ENCODE data around the gene OR2T10. TPM values are rescaled to one million over a fixed set of nuclear protein-coding genes. Genes with fewer than 3 reads are reported as not detected.
"Not testable (repeated sequence)": the region's sequence is repeated elsewhere in the genome, so short reads cannot be mapped to it uniquely, and the experiment has no call there.

OR2T10 gene, protein sequence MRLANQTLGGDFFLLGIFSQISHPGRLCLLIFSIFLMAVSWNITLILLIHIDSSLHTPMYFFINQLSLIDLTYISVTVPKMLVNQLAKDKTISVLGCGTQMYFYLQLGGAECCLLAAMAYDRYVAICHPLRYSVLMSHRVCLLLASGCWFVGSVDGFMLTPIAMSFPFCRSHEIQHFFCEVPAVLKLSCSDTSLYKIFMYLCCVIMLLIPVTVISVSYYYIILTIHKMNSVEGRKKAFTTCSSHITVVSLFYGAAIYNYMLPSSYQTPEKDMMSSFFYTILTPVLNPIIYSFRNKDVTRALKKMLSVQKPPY
- polyA plus RNA-seq (ENCODE audit: insufficient read length in 4 of 4): under 1 TPM; 0.08 to 0.28 (median 0.11) TPM

DNA sequence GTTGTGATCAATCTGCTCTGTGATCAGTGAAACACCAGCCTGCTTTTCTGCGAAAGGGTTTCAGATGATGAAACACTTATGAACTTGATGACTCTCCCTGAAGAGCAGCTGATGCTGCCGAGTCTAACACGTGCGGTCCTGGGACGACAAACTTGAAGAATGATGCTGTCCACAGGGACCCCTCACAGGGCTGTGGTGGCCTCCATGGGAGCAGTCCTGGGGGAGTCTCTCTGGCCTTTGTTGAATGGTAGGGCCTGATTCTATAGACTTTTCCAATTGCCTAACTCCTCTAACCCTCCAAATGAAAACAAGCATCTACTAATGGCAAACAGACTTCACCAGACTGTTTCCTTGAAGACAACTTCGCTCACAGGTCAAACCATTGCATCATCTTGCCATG is at the start of gene OR2T10:
TSS of gene OR2T10 (minus strand) at position 112 of the 400 bp plus-strand sequence. CDS start 3,932 bp downstream, outside the sequence.
- DNase-seq (ENCODE audit: low read depth in 4 of 4, low spot score in 2 of 4): no peak

DNA sequence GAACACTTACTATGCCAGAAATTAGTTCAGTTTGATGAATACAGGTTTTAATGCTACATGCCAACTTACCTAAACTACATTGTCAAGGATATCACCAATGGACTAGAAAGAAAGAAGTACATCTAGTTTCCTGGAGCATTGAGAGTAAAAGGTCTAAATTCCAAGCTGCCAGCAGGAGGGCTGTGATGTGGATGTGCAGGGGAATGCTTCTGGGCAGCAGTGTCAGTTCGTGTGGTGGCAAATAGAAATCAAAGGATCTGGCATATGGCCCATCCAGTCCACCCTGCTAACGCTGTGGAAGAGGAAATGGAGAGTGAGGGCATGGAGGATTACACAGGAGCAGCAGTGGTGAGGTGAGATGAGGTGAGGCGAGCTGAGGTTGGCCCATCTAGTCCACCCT is 47.7 kb upstream of the OR2T10 start, which contains the start of gene OR2T35:
TSS of gene OR2T35 (minus strand) at position 101 of the 400 bp plus-strand sequence. CDS start 6,020 bp downstream, outside the sequence.
- not testable (repeated sequence) for DNase-seq (ENCODE audit: low read depth in 4 of 4, low spot score in 2 of 4)

DNA sequence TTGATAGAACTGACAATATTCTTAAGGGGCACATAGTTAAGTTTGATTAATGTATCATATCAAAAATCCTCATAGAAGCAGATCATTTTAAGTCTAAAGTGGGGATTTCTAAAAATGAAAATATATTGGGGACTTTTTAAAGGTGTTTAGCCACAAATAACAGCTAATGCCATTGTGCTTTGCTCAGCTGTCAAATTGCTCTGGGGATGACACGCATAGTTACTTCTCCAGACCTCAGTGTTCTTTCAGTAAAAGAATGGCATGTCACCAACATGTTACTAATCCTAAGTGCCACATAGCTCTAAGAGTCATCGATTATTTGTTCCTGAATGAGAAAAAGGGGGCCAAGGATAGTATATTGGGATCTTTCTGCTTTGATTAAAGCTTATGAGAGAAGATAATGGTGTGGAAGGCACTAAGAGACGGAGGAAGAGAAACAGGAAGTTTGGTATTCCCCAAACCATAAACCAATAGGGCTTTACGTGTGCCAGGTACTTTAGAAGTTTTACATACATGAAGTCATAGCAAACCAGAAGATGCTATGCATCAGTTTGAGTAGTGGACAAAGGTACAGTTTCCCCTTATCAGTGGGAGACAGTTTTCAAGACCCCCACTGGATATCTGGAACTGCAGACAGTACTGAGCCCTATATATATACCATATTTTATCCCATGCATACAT is 45.6 kb upstream of the OR2T10 start:
- not testable (repeated sequence) for DNase-seq (ENCODE audit: low read depth in 4 of 4, low spot score in 2 of 4)

DNA sequence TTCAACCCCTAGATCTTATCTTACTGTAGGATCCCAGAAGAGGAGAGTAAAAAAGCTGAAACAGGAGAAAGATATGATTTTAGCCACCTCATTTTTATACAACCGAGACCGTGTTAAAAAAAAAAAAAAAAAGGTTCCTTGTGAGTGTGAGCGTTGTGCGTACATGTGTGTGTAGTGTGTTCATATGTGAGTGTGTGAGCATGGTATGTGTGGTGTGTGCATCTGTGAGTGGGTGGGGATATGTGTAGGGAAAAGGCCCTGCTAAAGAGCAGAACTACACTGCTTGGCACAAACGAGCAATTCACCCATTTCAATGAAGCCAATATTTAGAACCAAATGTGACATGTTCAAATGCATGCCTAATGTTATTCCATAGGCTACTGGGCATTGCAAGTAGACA is 44.1 kb upstream of the OR2T10 start:
- not testable (repeated sequence) for DNase-seq (ENCODE audit: low read depth in 4 of 4, low spot score in 2 of 4)

DNA sequence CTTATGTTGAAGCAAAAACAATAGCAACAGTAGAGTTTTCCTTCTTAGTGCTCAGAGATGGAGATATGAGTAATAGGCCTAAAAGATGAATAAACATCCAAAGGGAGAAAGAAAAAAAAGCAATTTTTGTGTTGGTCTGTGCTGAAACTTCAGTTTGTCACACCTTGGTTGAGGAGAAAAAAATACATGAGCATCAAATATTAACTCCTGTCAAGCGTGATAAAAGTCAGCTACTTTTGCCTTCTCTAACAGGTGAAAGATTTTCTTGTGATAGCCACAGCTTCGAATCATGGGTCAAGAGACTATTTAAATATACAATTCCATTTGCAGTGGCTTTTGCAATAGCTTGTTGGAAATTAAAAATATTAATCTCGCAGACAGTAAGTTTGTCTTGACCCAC is 43.4 kb upstream of the OR2T10 start:
- not testable (repeated sequence) for DNase-seq (ENCODE audit: low read depth in 4 of 4, low spot score in 2 of 4)

DNA sequence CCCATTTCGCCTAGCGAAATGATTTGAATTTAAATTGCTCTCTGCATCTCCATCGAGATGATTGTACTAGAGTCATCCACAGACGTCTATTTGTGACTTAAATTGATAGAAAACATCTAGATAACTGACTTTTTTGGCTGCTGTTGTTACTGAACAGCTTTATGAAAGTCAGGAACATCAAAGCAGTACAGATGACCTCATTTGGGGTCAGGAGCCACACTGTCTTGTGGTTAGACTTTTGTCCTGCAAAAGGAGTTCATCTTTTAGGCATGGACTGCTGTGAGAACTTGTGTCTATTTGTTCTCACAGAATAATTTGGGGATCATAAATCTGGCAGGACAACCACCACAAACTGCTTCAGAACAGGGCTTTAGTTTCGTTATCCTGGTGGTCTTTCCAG is 42.2 kb upstream of the OR2T10 start:
- DNase-seq (ENCODE audit: low read depth in 4 of 4, low spot score in 2 of 4): not testable (repeated sequence)

DNA sequence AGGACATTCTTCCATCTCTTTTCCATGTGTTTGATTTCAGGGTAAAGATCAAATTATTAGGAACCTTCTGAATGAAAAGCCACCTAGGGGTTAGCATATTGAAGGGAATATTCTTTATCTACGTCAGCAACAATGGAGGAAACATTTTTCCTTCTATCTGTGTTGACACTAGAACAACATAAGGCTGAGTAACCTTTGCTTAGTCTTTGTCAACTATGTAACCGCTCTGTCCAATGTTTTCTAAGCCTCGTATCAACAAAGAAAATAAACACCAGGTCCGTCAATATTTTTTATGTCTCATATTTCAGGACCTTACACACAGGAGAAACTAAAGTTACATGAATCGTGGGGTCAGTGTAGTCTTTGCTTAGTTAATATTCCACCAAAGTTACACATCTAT is 39.1 kb upstream of the OR2T10 start:
- DNase-seq (ENCODE audit: low read depth in 4 of 4, low spot score in 2 of 4): not testable (repeated sequence)

DNA sequence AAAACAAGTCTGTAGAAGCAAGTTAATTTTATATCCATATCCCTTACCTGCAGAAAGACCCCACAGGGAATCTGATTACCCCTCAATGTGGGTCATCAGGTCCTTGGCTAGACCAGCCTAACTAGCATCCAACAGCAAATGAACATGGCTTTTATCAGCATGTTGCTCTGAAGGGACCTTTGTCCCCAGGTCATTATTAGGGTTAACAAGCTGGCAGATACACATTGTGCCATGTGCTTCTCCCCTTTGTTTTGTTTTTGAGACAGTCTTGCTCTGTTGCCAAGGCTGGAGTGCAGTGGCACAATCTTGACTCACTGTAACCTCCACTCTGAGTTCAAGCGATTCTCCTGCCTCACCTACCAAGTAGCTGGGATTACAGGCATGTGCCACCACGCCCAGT is 37.5 kb upstream of the OR2T10 start, which contains the start of gene OR2T11:
TSS of gene OR2T11 (minus strand) at position 101 of the 400 bp plus-strand sequence. CDS start 7,963 bp downstream, outside the sequence.
- not testable (repeated sequence) for DNase-seq (ENCODE audit: low read depth in 4 of 4, low spot score in 2 of 4)

DNA sequence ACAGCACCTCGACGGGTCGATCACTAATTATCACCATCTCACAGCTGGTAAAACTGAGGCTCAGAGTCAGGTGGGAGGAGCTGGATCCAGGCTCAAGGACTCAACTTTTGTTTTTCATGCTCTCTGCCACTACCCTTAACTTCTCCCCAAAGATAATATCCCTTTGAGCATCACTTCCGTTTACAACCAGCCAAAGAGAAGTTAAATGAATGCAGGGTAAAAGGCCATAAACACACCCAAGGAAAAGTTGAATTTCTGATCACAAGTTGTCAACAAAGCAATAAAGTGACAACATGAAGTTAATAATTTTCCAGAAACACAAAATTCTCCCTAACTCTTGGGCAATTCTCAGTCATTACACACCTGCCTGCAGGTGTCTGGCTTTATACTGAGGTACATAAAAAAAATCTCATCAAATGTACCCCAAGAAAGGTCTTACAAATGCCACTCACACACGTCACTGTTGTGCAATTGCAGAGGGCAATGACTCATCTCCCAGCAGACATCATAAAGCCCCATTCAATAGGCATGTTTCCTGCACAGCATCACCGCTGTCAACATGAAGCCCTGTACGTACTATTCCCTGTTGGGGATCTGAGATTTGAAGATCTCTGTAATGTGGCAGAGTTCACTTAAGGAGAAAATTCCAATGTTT is 34.0 kb upstream of the OR2T10 start:
- no peak for DNase-seq (ENCODE audit: low read depth in 4 of 4, low spot score in 2 of 4)

DNA sequence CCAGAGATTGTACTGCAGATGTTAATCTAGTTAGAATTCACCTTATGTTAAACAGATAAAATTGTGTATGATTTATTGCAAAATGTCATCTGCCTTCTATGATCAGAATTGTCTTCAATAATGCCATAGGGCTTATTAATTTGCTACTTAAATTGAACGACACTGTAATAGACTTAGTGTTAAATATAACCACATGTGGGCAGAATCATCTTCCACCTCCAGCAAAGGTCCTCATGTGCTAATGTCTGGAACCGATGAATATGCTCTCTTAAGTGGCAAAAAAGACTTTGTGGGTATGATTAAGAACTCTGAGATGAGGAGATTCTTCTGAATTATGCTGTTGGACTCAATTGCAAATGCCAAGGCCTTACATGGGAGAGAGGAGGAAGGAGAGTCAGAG is 33.1 kb upstream of the OR2T10 start:
- no peak for DNase-seq (ENCODE audit: low read depth in 4 of 4, low spot score in 2 of 4)

DNA sequence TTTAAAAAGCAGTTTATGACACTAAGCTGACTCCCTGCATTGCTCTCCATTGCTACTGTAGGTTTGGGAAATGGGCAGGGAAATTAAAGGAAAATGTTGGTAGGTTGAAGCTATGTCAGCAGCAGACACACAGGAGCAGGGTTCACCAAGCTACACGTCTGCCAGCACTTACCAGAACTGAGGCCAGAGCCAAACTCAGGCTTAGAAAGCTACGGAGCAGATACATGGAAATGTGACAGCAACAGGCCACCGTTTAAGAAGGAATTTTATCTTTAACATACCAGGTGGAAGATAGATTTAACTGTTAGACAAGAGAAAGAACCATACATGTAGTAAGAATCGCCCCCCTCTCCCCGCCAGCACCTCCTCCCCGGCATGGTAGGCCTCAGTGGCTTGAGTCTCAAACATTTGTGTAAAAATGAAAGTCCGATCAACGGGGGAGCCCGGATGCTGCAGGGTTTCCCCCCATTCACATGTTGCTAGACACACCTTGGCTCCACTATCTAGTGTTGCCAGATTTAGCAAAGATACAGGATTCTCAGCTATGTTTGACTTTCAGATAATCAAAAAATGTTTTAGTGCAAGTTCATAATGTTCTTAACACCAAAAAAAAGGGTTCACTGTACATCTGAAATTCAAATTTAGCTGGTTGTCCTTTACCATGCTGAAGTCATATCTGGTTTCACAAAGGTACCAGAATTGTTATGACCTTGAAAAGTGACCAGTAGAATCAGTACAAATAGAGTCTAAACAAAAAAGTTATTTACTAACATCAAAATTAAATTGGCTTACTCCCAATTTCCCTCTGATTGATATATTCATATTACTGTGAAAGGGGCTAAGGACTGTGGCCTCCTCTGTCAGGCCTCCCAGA is 30.7 kb upstream of the OR2T10 start:
- no peak for DNase-seq (ENCODE audit: low read depth in 4 of 4, low spot score in 2 of 4)

DNA sequence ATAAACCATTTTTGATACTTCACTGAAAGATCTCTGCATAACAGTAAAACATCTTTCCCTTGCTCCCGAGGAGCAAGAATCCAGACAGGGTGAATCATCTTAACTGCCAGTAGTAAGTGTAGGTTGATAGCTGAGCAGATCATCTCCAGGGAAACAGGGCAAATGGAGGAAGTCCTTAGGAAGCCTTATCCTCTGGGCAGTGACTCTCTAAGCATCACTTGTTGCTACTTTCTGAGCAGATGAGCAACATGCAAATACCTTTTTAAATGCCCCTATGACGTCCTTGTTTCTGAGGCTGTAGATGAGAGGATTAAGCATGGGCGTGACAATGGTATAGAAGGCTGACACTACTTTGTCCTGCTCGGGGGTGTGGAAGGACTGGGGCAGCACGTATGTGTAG is 28.5 kb upstream of the OR2T10 start:
- DNase-seq (ENCODE audit: low read depth in 4 of 4, low spot score in 2 of 4): no peak

DNA sequence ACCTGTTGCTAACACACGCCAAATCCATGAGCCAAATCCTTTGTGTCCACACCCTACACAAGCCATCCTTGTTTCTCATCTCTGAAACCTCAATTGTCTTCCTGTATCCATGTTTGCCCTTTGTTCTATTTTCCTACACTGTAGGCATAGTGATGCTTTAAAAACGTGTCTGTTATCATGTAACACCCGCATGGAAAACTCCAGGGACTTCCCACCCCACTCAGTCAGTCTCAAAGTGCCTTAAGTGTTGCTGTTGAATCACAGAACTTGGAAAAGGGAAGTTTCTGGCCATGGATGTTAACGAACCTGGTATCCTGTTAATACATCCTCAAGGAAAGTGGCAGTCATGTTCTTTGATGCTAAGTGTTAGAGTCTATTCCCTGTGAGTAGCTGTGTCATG is 27.7 kb upstream of the OR2T10 start:
- no peak for DNase-seq (ENCODE audit: low read depth in 4 of 4, low spot score in 2 of 4)

DNA sequence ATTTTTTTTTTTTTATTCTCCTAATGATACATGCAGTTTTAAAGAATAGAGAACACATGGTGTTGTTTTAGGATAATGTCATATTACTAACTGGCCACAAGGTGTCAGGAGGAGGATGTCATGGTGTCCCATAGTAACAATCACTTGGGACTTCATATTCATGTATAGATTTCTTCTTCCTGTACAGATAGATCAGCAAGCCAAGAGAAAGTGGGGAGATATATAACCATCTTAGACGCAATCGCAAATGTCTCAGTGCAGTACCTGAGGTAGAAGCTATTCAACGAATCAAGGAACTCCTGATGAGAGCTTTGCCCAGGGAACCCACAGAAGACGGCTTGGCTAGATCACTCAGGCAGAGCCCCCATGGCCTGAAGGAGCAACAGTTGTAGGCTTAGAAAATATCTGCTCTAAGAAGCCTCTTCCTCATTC is 25.1 kb upstream of the OR2T10 start:
- DNase-seq (ENCODE audit: low read depth in 4 of 4, low spot score in 2 of 4): no peak

DNA sequence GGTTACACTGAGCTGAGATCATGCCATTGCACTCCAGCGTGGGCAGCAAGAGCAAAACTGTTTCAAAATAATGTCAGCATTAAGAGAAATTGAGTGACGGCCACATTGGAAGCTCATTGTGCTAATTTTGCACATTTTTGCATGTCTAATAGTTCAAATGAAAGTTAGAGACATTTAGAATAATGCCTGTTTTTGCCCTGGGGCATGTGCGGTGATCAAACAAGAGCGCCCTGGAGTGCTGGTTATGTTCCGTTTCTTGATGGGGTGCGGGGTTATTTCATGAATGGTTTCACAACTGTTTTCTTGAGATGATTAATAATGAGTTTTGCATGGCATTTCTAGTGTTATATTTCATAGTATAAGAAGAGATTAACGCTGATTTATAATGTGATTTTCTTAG is 24.3 kb upstream of the OR2T10 start:
- no peak for DNase-seq (ENCODE audit: low read depth in 4 of 4, low spot score in 2 of 4)

DNA sequence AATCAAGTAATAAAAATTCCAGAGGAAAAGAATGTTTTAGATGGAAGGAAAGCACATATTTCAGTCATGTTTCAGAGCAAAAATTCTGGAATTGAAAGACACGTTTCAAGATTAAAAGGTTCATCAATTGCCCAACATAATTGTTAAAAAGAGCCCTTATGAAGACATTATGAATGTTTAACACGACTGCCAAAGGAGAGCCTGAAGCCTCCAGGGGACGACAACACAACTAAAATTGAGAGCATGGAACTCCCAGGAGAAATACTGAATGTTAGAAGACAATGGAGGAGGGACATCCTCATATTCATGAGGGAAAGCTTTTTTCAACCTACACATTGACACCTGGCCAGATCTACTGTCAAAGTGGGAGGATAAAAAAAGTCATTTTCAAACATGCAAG is 21.4 kb upstream of the OR2T10 start:
- DNase-seq (ENCODE audit: low read depth in 4 of 4, low spot score in 2 of 4): peak in 2 of 4 donors; percentile 3 to 17

DNA sequence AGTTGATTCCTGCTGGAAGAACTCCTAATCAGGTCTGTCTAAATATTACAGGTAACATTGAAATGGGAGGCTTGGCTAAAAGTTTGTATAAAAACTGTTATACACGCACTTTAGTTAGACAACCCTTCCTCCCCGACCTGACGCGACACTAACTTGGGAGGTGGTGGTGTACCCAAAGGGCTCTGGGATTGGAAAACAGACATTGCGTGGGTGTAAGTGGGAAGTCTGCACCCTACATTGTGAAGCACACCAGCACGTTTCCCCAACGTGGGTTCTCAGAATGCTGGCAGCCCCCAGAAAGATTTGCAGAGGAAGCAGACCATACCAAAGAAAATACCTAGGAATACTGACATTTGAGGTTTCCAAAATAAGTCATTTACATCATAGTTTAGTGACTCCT is 20.6 kb upstream of the OR2T10 start:
- no peak for DNase-seq (ENCODE audit: low read depth in 4 of 4, low spot score in 2 of 4)

DNA sequence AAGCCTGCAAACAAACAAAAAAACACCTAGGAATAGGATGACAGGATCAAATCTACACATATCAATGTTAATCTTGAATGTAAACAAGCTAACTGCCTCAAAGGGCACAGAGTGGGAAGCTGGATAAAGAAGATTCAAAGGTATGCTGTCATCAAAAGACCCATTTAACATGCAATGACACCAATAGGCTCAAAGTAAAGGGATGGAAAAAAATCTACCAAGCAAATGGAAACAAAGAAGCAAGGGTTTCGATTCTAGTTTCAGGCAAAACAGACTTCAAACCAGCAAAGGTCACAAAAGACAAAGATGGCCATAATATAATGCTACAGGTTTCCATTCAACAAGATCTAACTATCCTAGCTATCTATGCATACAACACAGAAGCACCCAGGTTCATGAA is 16.2 kb upstream of the OR2T10 start:
- no peak for DNase-seq (ENCODE audit: low read depth in 4 of 4, low spot score in 2 of 4)

DNA sequence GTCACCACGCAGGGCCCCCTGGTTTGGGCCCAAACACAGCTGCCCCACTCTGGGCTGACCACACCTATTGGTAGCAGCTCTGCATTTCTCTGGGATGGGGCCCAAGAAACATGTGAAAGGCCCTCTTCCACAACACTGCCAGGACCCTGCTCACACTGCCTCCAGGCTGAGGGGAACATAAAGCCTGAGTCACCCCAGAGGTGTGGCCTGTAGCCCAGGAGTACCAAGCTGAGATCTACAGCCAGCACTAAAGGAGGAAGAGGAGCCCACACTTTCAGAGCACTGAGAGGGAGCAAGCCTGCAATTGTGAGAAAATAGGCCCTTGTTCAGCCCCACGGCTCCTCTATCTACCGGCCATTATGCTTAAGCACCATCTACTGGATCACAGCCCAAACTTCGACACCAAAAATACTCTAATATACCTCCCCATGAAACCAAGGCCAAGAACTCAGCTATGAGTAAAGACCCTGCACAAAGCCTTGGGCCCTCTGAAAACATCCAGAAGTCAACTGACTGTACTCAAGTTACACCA is 14.4 kb upstream of the OR2T10 start:
- no peak for DNase-seq (ENCODE audit: low read depth in 4 of 4, low spot score in 2 of 4)

DNA sequence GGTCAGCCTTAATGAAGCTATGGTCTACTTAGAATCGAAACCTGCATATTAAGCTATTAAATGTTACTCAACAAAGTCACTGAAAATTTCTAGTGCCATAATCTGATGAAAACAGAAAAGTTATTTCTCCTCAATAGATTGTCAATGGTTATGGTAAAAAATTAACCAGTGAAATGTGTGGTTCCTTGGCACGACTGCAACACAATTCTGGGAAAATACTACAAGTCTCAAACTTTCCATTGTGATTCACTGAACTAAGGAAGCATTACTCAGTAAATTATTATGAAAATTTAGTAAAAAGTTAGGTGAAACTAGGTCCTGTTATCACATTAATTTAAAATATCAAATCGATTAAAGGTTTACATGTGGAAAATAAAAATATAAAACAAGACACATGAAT is 12.8 kb upstream of the OR2T10 start:
- no peak for DNase-seq (ENCODE audit: low read depth in 4 of 4, low spot score in 2 of 4)
